Thyroid gland (tissue), 4 donors: Measurements from ENCODE around the gene GFRA4.

Experiments used
- POLR2A ChIP-seq, 2 donors: fragments of 450-650 bp; IDR thresholded peaks; one replicate each; pipeline ENCODE4 v1.6.1; 2017; ENCODE audit warnings: antibody characterized with exemption in 2 of 2, mild to moderate bottlenecking in 2 of 2, moderate library complexity in 1 of 2
- TF ChIP-seq, protein P1 (sequence below), 6 experiments: fragments of 200-600 bp in 3 of 6; fragments of 450-650 bp in 3 of 6; sonication (generic) in 3 of 6; IDR thresholded peaks; one replicate each; pipeline ENCODE4 v1.5.1; 2016 to 2019; ENCODE audit warnings: antibody characterized with exemption in 6 of 6, mild to moderate bottlenecking in 2 of 6, inconsistent platforms in 1 of 6, moderate library complexity in 1 of 6

DNA sequence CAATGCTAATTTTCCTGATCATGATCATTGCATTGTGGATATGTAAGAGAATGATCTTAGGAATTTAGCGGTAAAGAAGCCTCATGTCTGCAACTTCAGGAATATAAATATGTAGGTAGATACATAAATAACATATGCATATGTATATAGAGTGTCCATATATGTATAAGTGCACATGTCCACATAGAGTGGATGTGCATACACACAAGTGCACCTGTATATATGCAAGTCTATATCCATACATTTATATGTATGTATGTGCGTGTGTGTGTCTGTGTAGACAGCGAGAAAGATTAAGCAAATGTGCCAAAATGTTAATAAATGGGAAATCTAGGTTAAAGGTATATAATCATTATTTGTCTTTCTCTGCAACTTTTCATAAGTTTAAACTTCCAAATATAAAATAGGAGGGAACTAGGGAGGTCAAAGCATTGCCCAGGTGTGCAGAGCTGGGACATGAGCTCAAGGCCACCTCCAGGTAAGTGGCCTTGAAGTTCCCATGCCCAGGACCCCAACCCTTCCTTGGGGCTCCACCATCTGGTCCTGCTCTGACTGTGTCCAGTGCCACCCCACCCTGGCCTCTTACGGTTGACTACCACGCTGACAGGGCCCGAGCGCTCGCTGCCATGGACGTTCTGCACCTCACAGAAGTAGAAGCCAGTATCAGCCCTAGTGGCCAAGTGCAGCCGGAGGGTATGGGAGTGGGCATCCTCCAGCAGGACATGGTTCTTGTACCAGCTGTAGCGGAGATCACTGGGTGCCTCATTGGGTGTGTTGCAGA lies 39.6 kb upstream of the GFRA4 start:
- TF ChIP-seq, protein P1, sequence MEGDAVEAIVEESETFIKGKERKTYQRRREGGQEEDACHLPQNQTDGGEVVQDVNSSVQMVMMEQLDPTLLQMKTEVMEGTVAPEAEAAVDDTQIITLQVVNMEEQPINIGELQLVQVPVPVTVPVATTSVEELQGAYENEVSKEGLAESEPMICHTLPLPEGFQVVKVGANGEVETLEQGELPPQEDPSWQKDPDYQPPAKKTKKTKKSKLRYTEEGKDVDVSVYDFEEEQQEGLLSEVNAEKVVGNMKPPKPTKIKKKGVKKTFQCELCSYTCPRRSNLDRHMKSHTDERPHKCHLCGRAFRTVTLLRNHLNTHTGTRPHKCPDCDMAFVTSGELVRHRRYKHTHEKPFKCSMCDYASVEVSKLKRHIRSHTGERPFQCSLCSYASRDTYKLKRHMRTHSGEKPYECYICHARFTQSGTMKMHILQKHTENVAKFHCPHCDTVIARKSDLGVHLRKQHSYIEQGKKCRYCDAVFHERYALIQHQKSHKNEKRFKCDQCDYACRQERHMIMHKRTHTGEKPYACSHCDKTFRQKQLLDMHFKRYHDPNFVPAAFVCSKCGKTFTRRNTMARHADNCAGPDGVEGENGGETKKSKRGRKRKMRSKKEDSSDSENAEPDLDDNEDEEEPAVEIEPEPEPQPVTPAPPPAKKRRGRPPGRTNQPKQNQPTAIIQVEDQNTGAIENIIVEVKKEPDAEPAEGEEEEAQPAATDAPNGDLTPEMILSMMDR (IDR thresholded peaks at IDR 0.05), result no peak
- no peak for TF ChIP-seq POLR2A (IDR thresholded peaks at IDR 0.05)
